Measurements from ENCODE around the gene CDK5RAP3. TPM values are rescaled to one million over a fixed set of nuclear protein-coding genes. Genes with fewer than 3 reads are reported as not detected.

CDK5RAP3 gene
- polyA plus RNA-seq, 1 of the 3 experiments (the other 2 are of a cell fraction), result 208 TPM

GRCh38 chr17:47982091-47982617 lies 11.2 kb downstream of the CDK5RAP3 start (continued):
- TF ChIP-seq TCF12 (IDR thresholded peaks at IDR 0.05) (peak; percentile 10; the same call in 1 of the 2 replicates), EP300 (IDR thresholded peaks at IDR 0.05; ENCODE audit: borderline replicate concordance in 1 of 2, low read depth in 1 of 2, low read length in 1 of 2) (peak; percentile 25 to 90; a peak in 3 of 4 replicates), CHD2 (IDR thresholded peaks at IDR 0.05; ENCODE audit: low read length, partially characterized antibody) (peak; percentile 76), MXI1 (IDR thresholded peaks at IDR 0.05; ENCODE audit: low read depth, low read length) (no peak; the same call in 1 of the 2 replicates), NFIC (IDR thresholded peaks at IDR 0.05; ENCODE audit: borderline replicate concordance) (0 out of 2 replicates have a peak, but pooled peaks have one; percentile 23), PBX3 (IDR thresholded peaks at IDR 0.05) (peak; percentile 66)

- Histone ChIP-seq H3K4me3 (ENCODE audit: low read depth in 2 of 2, low read length in 1 of 2) (no peak overlapping the region), H3K27me3 (ENCODE audit: insufficient read depth) (no peaks in the 10 kb centered on the region), H3K9ac (no peak overlapping the region), H3K36me3 (replicated peaks in 1 of 2; ENCODE audit: control insufficient read depth in 1 of 2, insufficient read depth in 2 of 2, low read length in 1 of 2) (peaks cover 39 to 54% of the 10 kb centered on the region in 2 experiments), H3K9me2 (no peaks in the 10 kb centered on the region), H3K4me2 (no peak overlapping the region), H3K79me2 (ENCODE audit: insufficient read depth) (no peaks in the 10 kb centered on the region), H2AFZ (ENCODE audit: low read depth) (no peak overlapping the region), H4K20me1 (ENCODE audit: insufficient read depth) (no peaks in the 10 kb centered on the region), H3K4me1 (ENCODE audit: control insufficient read depth in 1 of 2, insufficient read depth in 2 of 2, low read depth in 1 of 2, low read length in 1 of 2) (peaks cover 12 to 73% of the 10 kb centered on the region in 2 experiments), H3F3A (replicated peaks; ENCODE audit: insufficient read depth) (no peaks in the 10 kb centered on the region), H3K9me3 (no peaks in the 10 kb centered on the region), H3K27ac (ENCODE audit: low read depth in 2 of 2, low read length in 1 of 2) (peak overlapping the region in 1 of 2 experiments; percentile 98; a peak in 2 of 4 replicates)
- WGBS (ENCODE audit: low lambda C conversion rate), result 82% methylated on average over 6 of the region's 9 CpGs
- POLR2A ChIA-PET, result interaction anchor here (0.7 to 7.4 kb wide), 12 partner anchors 9 to 42 kb away, joined by 3 to 189 read pairs (median 6); partner anchors contain the start of genes CDK5RAP3 and PNPO
- TF ChIP-seq GATA2 (CRISPR knock-in tag; IDR thresholded peaks at IDR 0.05) (peak; percentile 1; the same call in 1 of the 2 replicates), MXI1 (IDR thresholded peaks at IDR 0.05; ENCODE audit: low read depth, low read length) (no peak), NRF1 (IDR thresholded peaks at IDR 0.05; ENCODE audit: low read depth, low read length) (no peak), CTCF (IDR thresholded peaks at IDR 0.05) (no peak)
- CTCF ChIA-PET, result interaction anchor here (0.8 to 41.8 kb wide), 8 partner anchors 11 to 97 kb away, joined by 3 to 1752 read pairs (median 15); partner anchors contain the start of gene CDK5RAP3
- peak; percentile 72 for DNase-seq
These were observed 11.9 kb downstream of the CDK5RAP3 start for GRCh38 chr17:47982645-47983390.

All from SK-N-SH (cell line).